ENCODE measurements around the gene VPS13A.

- TF ChIP-seq MYC (IDR thresholded peaks at IDR 0.05; ENCODE audit: low read depth, low read length) (no peak), CTCF (IDR thresholded peaks at IDR 0.05; ENCODE audit: low read depth, low read length) (no peak), POLR2A (IDR thresholded peaks at IDR 0.05; ENCODE audit: extremely low read depth, insufficient read length) (no peak), MAX (IDR thresholded peaks at IDR 0.05; ENCODE audit: low read depth, low read length) (no peak)
Observed at GRCh38 chr9:77131399-77131798, 45.9 kb upstream of the VPS13A start.
